ENCODE results near the gene LAMA4. TPM values are rescaled to one million over a fixed set of nuclear protein-coding genes. Genes with fewer than 3 reads are reported as not detected.

The LAMA4 gene
- total RNA-seq, 1 experiment from 2014 or later = 9.4 TPM

DNA sequence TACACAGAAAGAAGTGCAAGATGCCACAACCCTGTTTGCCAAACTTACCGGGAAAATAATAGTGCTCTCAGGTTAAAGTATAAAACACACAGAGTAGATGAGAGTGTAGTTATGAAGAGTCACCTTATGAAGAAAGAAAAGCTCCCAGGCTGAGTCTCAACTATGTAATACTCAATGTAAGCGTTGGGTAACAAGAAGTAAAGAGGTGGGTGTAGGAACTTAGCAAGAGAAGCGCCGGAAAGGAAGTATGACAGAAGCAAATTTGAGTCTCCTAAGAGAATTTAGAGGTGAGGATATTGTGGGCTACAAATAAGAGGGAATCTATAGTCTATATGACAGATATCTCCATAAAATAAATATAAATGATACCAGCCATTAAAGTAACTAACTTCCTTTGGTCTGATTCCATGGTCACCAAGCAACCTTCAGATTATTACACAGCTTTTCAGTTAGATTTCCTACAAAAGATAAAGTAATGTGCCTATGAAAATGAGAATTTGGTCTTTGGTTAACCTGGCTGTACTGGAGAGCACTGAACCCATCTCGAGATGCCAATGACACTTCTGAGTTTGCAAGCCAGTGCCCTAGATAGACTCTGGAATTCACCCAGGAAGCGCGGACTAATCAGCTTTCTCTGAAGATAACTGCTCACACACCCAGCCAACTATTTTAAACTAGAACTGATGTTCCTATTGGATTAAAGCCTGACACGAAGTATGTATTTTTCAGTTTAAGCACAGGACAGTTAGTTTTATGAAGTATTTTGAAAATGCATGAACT lies 168.9 kb downstream of the LAMA4 start:
- ChIA-PET POLR2A (ENCODE audit: unreplicated experiment) (no interaction called here), CTCF (interaction anchor here (0.6 to 2.8 kb wide), 2 partner anchors 78 to 490 kb away, joined by 4 to 28 read pairs; no protein-coding TSS in a partner anchor)
- Histone ChIP-seq H3K27me3 (ENCODE audit: low read length) (no peaks in the 10 kb centered on the region), H3K36me3 (ENCODE audit: low read depth, low read length) (no peaks in the 10 kb centered on the region), H2AFZ (ENCODE audit: low read length) (no peak overlapping the region), H3K9me3 (ENCODE audit: low read length) (no peaks in the 10 kb centered on the region), H3K9ac (ENCODE audit: low read length) (no peak overlapping the region), H3F3A (ENCODE audit: low read length, unreplicated experiment) (no peaks in the 10 kb centered on the region), H4K20me1 (ENCODE audit: low read length) (no peaks in the 10 kb centered on the region), H3K4me2 (ENCODE audit: low read length) (0 out of 2 replicates have a peak overlapping the region, but pooled peaks have one; percentile 97), H3K4me1 (ENCODE audit: insufficient read depth, low read length) (no peaks in the 10 kb centered on the region), H3K79me2 (ENCODE audit: low read length) (no peaks in the 10 kb centered on the region; the same call in 1 of the 2 replicates), H3K4me3 (ENCODE audit: low read length) (no peak overlapping the region), H3K9me2 (replicated peaks; ENCODE audit: low read length) (no peaks in the 10 kb centered on the region), H3K27ac (ENCODE audit: low read length) (no peak overlapping the region)
- no peak for ATAC-seq
- DNase-seq = no peak
- intact Hi-C loops (cut with micrococcal nuclease) = no loop called here
- BruUV-seq (replicated peaks) = no TSS peak
- no peak for TF ChIP-seq EZH2 (IDR thresholded peaks at IDR 0.05; ENCODE audit: low read length, unreplicated experiment)
- TF ChIP-seq, protein P1, sequence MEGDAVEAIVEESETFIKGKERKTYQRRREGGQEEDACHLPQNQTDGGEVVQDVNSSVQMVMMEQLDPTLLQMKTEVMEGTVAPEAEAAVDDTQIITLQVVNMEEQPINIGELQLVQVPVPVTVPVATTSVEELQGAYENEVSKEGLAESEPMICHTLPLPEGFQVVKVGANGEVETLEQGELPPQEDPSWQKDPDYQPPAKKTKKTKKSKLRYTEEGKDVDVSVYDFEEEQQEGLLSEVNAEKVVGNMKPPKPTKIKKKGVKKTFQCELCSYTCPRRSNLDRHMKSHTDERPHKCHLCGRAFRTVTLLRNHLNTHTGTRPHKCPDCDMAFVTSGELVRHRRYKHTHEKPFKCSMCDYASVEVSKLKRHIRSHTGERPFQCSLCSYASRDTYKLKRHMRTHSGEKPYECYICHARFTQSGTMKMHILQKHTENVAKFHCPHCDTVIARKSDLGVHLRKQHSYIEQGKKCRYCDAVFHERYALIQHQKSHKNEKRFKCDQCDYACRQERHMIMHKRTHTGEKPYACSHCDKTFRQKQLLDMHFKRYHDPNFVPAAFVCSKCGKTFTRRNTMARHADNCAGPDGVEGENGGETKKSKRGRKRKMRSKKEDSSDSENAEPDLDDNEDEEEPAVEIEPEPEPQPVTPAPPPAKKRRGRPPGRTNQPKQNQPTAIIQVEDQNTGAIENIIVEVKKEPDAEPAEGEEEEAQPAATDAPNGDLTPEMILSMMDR (conservative IDR thresholded peaks at IDR 0.05; ENCODE audit: low read depth, low read length) = no peak
- TF ChIP-seq EZH2phosphoT487 (IDR thresholded peaks at IDR 0.05; ENCODE audit: borderline replicate concordance, low read length) = no peak

DNA sequence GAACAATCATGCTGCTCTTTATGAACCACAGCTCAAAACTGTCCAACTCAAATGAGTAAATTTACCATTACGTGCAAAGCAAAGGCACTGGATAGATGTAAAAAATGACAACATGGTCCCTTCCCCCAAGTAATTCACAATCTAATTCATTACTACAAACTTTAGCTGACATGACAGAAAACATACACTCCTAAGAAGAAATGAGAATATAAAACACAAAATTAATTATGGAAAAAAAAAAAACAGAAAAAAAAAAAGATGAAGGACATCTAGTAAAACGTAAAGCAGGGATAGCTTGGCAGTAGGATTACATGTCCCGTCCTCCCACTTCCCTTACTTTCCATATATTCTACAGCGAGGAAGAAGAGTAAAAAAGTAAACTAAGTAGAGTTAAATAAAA lies 172.8 kb downstream of the LAMA4 start:
- Histone ChIP-seq H3K27ac (ENCODE audit: low read length) (no peak overlapping the region), H3K27me3 (ENCODE audit: low read length) (no peaks in the 10 kb centered on the region), H3K79me2 (ENCODE audit: low read length) (no peaks in the 10 kb centered on the region; the same call in 1 of the 2 replicates), H3K4me1 (ENCODE audit: insufficient read depth, low read length) (no peaks in the 10 kb centered on the region), H3K36me3 (ENCODE audit: low read depth, low read length) (no peaks in the 10 kb centered on the region), H2AFZ (ENCODE audit: low read length) (no peak overlapping the region), H3F3A (ENCODE audit: low read length, unreplicated experiment) (no peaks in the 10 kb centered on the region), H3K4me2 (ENCODE audit: low read length) (no peak overlapping the region), H4K20me1 (ENCODE audit: low read length) (no peaks in the 10 kb centered on the region), H3K4me3 (ENCODE audit: low read length) (no peak overlapping the region), H3K9me3 (ENCODE audit: low read length) (no peaks in the 10 kb centered on the region), H3K9me2 (replicated peaks; ENCODE audit: low read length) (no peaks in the 10 kb centered on the region), H3K9ac (ENCODE audit: low read length) (no peak overlapping the region)
- intact Hi-C loops (cut with micrococcal nuclease) = no loop called here
- TF ChIP-seq EZH2phosphoT487 (IDR thresholded peaks at IDR 0.05; ENCODE audit: borderline replicate concordance, low read length) (no peak), EZH2 (IDR thresholded peaks at IDR 0.05; ENCODE audit: low read length, unreplicated experiment) (no peak)
- TF ChIP-seq, protein P1 (conservative IDR thresholded peaks at IDR 0.05; ENCODE audit: low read depth, low read length) = no peak
- POLR2A ChIA-PET (ENCODE audit: unreplicated experiment) = interaction anchor here (0.6 kb wide), 1 partner anchor 162 kb away, joined by 4 read pairs; no protein-coding TSS in a partner anchor
- CTCF ChIA-PET = no interaction called here
- no peak for ATAC-seq
- BruUV-seq (replicated peaks) = no TSS peak
- no peak for DNase-seq

DNA sequence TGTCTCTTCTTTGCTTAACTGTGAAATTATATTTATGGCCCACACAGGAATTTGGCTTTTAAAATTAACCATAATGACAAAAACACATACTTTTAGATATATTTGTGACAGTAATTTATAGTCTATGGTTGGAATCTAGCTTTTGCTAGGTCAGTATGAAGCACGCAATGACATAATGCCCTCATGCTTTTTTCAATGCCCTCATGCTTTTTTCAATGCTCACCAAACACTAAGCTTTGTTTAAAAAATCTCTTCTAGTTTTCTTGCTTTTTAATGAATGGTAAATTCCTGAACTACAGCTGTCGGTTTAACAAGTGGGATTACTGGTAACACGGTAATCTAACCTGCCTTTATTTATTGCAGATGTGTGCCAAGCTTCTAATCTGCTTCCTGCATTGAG lies 187.8 kb downstream of the LAMA4 start:
- no peak overlapping the region for H3K4me3 ChIP-seq (ENCODE audit: low read length)
- no TSS peak for BruUV-seq (replicated peaks)
- ChIA-PET CTCF (no interaction called here), POLR2A (ENCODE audit: unreplicated experiment) (no interaction called here)
- H3K9ac ChIP-seq (ENCODE audit: low read length) = no peak overlapping the region
- TF ChIP-seq EZH2phosphoT487 (IDR thresholded peaks at IDR 0.05; ENCODE audit: borderline replicate concordance, low read length) (no peak), EZH2 (IDR thresholded peaks at IDR 0.05; ENCODE audit: low read length, unreplicated experiment) (no peak)
- TF ChIP-seq, protein P1 (conservative IDR thresholded peaks at IDR 0.05; ENCODE audit: low read depth, low read length) = no peak
- no peak overlapping the region for H3K4me2 ChIP-seq (ENCODE audit: low read length)
- H3F3A ChIP-seq (ENCODE audit: low read length, unreplicated experiment) = no peaks in the 10 kb centered on the region
- H3K9me3 ChIP-seq (ENCODE audit: low read length) = no peaks in the 10 kb centered on the region
- H2AFZ ChIP-seq (ENCODE audit: low read length) = no peak overlapping the region
- H3K27me3 ChIP-seq (ENCODE audit: low read length) = no peaks in the 10 kb centered on the region
- ATAC-seq (no peak), DNase-seq (no peak)
- H3K79me2 ChIP-seq (ENCODE audit: low read length) = no peaks in the 10 kb centered on the region
- H3K4me1 ChIP-seq (ENCODE audit: insufficient read depth, low read length) = peaks cover 7% of the 10 kb centered on the region; the same call in 1 of the 2 replicates
- intact Hi-C loops (cut with micrococcal nuclease) = no loop called here
- no peak overlapping the region for H3K27ac ChIP-seq (ENCODE audit: low read length)
- H3K36me3 ChIP-seq (ENCODE audit: low read depth, low read length) = peaks cover 3% of the 10 kb centered on the region
- no peaks in the 10 kb centered on the region for H4K20me1 ChIP-seq (ENCODE audit: low read length)
- no peaks in the 10 kb centered on the region for H3K9me2 ChIP-seq (replicated peaks; ENCODE audit: low read length)
